ENCODE data around the gene SPACA7.

SPACA7 gene

GRCh38 chr13:112376050-112376681 is at the start of gene SPACA7:
TSS of gene SPACA7 (plus strand) at chr13:112376355. CDS start at chr13:112376386, 31 bp downstream.
- DNase-seq (ENCODE audit: low read depth), result no peak
- no peak within 1 kb of the TSS for H3K4me3 ChIP-seq (ENCODE audit: low read depth, low read length)

GRCh38 chr13:112326821-112327370 is 49.3 kb upstream of the SPACA7 start:
- H3K4me3 ChIP-seq (ENCODE audit: low read depth, low read length), result no peak overlapping the region
- no peak for DNase-seq (ENCODE audit: low read depth)

- H3K4me3 ChIP-seq (ENCODE audit: low read depth, low read length), result no peak overlapping the region
Observed at GRCh38 chr13:112328936-112329335, 47.2 kb upstream of the SPACA7 start.

DNA sequence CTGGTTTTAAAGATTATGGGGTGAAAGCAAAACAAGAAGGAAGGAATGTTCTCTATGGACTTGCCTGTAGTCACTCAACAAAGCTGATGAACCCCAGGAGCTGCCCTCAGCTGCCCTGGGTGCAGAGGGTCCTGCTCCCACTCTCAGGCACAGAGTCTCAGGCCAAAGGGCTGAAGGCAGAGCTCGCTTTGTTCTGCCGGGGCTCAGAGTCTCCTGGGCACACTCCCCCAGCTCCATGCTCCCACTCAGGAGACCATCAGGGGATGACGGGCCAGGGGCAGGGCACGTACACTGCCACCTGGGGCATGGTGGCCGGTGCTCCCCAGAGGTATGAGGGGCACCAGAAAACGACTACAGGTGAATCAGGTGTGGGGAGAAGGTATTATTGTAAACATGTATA is 46.8 kb upstream of the SPACA7 start:
- no peak for DNase-seq (ENCODE audit: low read depth)
- H3K4me3 ChIP-seq (ENCODE audit: low read depth, low read length), result no peak overlapping the region

More at GRCh38 chr13:112328936-112329335, 47.2 kb upstream of the SPACA7 start:
- DNase-seq (ENCODE audit: low read depth), result no peak

- no peak for DNase-seq (ENCODE audit: low read depth)
- no peak overlapping the region for H3K4me3 ChIP-seq (ENCODE audit: low read depth, low read length)
Observed at GRCh38 chr13:112330066-112330465, 46.1 kb upstream of the SPACA7 start.

GRCh38 chr13:112330479-112331381 is 45.4 kb upstream of the SPACA7 start:
- DNase-seq (ENCODE audit: low read depth), result no peak

GRCh38 chr13:112331675-112332074 is 44.5 kb upstream of the SPACA7 start:
- H3K4me3 ChIP-seq (ENCODE audit: low read depth, low read length), result no peak overlapping the region
- DNase-seq (ENCODE audit: low read depth), result no peak

More at GRCh38 chr13:112330479-112331381, 45.4 kb upstream of the SPACA7 start:
- no peak overlapping the region for H3K4me3 ChIP-seq (ENCODE audit: low read depth, low read length)

- no peak overlapping the region for H3K4me3 ChIP-seq (ENCODE audit: low read depth, low read length)
- no peak for DNase-seq (ENCODE audit: low read depth)
Observed at GRCh38 chr13:112332727-112333126, 43.4 kb upstream of the SPACA7 start.

DNA sequence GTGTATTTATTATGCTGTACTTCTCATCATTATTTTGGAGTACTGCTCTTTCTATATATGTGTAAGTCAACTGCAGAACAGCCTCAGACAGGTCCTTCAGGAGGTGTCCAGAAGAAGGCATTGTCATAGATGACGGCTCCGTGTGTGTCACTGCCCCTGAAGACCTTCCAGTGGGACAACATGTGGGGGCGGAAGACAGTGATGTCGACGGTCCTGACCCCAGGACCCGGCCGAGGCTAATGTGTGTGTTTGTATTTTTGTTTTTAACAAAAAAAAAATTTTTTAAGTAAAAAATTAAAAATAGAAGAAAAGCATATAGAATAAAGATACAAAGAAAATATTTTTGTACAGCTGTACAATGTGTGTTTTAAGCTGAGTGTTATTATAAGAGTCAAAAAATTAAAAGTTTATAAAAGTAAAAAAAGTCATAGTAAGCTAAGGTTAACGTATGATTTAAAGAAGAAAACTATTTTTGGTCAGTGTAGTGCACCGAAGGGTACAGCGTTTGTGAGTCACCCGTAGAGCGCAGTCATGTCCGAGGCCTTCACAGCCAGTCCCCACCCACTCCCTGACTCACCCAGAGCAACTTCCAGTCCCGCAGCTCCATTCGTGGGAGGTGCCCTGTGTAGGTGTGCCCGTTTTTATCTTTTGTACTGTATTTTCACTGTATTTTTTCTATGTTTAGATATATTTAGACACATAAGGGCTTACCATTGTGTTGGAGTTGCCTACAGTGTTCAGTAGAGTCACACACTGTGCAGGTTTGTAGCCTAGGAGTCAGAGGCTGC is 42.2 kb upstream of the SPACA7 start:
- H3K4me3 ChIP-seq (ENCODE audit: low read depth, low read length), result no peak overlapping the region
- DNase-seq (ENCODE audit: low read depth), result no peak

DNA sequence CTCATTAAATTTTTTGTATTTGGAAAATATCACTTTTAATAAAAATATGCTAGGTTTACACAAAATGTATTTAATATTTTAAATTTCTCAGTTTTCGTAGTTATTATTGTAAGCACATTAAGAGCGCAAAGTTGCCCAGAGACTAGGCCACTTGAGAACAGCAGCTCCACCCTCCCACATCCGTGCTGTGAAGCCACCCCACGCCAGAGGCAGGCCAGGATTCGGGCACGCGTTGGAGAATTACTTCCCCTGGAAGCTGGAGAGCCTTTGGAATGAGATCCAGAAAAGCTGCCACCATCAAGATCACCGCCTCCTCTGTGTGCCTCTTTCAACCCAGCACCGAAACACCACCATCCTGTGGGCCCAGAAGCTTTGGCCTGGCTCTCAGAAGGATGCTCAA is 41.0 kb upstream of the SPACA7 start:
- DNase-seq (ENCODE audit: low read depth), result no peak
- H3K4me3 ChIP-seq (ENCODE audit: low read depth, low read length), result no peak overlapping the region

DNA sequence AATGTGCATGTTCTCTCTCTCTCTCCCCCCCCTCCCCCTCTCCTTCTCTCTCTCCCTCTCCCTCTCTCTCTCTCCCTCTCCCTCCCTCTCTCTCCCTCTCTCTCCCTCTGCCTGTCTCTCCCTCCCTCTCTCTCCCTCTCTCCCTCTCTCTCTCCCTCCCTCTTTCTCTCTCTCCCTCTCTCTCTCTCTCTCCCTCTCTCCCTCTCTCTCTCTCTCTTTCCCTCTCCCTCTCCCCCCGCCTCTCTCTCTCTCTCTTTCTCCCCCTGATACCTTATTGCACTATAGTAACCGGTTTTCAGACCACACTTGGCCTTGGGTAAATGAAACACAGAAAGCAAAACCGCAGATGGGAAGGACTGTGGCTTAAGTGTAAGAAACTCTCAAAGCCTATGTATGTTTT is 34.7 kb upstream of the SPACA7 start:
- H3K4me3 ChIP-seq (ENCODE audit: low read depth, low read length), result no peak overlapping the region
- no peak for DNase-seq (ENCODE audit: low read depth)

GRCh38 chr13:112341976-112342735 is 34.0 kb upstream of the SPACA7 start:
- no peak overlapping the region for H3K4me3 ChIP-seq (ENCODE audit: low read depth, low read length)
- no peak for DNase-seq (ENCODE audit: low read depth)

DNA sequence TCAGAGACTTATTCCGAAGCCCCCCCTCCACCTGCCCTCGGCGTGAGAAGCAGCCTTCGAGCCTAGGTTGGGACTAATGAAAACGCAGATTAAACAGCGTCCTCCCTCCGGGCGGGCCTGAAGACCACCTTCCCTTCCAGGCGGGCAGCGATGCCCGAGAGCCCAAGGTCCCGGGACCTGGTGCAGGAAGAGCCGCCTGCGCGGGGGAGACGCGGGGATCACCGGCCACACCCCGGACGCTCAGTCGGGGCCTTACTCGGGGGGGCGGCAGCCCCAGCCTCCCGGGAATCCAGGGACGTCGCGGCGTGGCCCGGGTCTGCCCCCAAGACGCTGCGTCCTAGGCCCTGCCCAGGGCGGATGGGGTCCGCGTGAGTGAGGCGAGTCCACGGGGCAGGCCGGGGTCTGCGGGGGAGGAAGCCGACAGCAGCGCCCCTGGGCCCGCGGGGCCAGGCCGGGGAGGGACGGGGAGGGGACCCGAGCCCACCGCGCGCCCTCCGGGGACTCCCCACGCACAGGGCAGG is 33.3 kb upstream of the SPACA7 start:
- no peak for DNase-seq (ENCODE audit: low read depth)
- no peak overlapping the region for H3K4me3 ChIP-seq (ENCODE audit: low read depth, low read length)

- no peak for DNase-seq (ENCODE audit: low read depth)
- H3K4me3 ChIP-seq (ENCODE audit: low read depth, low read length), result no peak overlapping the region
Observed at GRCh38 chr13:112343591-112343990, 32.6 kb upstream of the SPACA7 start.

DNA sequence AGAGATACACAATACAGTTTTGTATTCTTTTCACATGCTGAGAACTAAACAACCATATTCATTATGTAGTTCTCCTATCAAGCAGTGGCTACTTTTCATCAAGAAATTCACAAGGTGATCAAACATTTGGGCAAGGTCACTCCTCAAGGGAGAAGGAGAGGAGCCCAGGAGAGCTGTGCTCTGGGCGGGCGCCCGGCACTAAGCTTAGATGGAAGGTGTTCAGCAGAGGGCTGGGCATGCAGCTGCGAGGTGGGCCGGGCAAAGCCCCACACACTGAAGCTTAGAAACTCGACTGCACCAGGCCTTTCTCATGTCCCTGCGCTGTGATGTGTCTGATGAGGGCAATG is 30.4 kb upstream of the SPACA7 start:
- DNase-seq (ENCODE audit: low read depth), result no peak
- H3K4me3 ChIP-seq (ENCODE audit: low read depth, low read length), result no peak overlapping the region

DNA sequence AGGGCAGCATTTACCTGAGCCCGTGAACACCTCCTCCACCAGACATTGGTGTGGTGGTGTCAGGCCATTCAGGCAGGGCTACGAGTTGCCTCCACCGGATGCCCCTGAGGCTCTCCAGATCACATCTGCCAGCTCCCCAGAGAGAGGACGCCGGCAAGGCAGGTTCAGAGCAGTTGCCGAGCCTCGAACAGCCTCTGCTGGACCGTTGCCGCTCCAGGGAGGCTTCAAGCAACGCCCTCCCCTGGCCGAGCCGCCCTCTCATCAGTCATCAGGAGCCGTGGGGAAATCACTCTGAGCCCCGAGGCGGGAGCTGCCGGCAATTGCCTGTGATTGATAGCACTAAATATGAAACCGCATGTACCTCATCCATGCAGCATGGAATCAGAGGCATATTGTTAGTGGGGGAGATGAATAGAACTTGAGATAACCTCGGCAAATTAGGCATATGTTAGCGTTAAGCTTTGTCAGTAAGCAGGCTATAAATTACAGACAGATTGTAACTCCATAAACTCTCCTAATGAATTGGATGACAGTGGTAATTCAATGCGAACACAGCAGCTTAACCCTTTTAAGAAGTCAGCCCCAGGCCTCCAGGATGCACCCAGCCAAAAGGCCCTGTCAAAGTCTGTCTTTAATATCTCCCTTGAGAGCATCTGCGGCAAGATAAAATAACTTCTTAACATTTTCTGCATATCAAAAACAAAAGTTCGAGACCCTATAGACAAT is 29.8 kb upstream of the SPACA7 start:
- DNase-seq (ENCODE audit: low read depth), result no peak
- no peak overlapping the region for H3K4me3 ChIP-seq (ENCODE audit: low read depth, low read length)

DNA sequence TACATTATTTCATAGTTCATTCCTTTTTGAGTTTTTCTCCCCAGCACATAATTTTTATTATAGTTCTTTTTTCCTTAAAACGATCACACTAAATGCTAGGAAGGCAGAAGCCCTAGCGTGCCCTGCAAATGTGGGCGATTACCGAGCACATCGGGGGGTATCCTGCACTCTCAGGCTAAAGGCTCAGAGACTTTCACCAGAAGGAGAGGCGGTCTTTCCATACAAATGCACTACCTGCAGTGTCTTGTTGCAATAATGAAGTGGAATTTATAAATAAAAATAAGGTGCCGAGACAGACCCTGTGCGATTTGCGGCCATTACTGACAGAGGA is 29.3 kb upstream of the SPACA7 start:
- H3K4me3 ChIP-seq (ENCODE audit: low read depth, low read length), result no peak overlapping the region
- no peak for DNase-seq (ENCODE audit: low read depth)

- DNase-seq (ENCODE audit: low read depth), result no peak
- no peak overlapping the region for H3K4me3 ChIP-seq (ENCODE audit: low read depth, low read length)
Observed at GRCh38 chr13:112347986-112348385, 28.2 kb upstream of the SPACA7 start.
